Activated gamma-delta T cell treated with Interleukin-2 at 50 U/mL for 16 hours (primary cell): Measurements from ENCODE around the gene ALDH9A1.
A peak's percentile ranks its signal among the peaks of the same experiment; 100 is the strongest.
"Not testable (repeated sequence)": the region's sequence is repeated elsewhere in the genome, so short reads cannot be mapped to it uniquely, and the experiment has no call there.

Experiments
- DNase-seq: peaks from one replicate; pipeline ENCODE4 v3.0.0-alpha.2; 2020

ALDH9A1 gene

DNA sequence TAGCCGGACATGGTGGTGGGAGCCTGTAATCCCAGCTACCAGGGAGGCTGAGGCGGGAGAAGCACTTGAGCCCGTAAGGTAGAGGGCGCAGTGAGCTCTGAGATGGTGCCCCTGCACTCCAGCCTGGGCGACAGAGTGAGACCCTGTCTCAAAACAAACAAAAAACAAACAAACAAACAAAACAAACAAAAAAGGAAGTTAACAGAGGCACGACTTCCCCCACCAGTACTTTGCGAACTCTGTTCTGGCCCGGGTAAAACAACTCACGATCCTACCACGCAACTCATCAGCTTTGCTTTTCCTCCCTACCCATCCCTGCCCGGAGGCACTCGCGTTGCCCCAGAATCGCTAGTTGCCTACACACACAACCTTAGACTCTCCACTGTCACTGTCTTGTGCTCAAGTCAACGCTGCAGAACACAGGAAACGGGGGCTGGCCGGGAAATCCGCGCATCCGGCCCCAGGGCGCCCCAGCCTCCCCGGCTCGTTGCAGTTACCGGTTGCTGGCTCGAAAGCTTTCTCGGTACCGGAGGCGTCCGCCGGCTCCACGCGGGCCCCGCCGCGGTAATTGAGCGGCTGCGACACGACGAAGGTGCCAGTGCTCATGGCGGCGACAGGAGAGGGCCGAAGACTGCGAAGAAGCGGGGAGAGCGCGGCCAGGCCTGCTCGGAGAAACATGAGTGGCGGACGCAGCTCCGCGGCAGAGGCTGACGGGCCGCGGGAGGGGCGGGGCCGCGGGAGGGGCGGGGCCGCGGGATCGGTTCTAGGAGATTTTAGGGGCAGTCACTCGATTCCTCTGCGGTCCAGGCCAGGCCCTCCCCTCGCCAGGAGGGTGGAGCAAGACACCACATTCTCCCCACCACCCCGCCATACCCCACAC lies at the start of gene ALDH9A1:
Gene ALDH9A1 (minus strand): TSS at position 682 of the 880 bp plus-strand sequence. CDS start 4 bp downstream, at position 678.
- DNase-seq: peak; percentile 78

GRCh38 chr1:165747632-165748447 lies 49.5 kb upstream of the ALDH9A1 start:
- no peak for DNase-seq

GRCh38 chr1:165744913-165745312 lies 46.6 kb upstream of the ALDH9A1 start:
- not testable (repeated sequence) for DNase-seq

DNA sequence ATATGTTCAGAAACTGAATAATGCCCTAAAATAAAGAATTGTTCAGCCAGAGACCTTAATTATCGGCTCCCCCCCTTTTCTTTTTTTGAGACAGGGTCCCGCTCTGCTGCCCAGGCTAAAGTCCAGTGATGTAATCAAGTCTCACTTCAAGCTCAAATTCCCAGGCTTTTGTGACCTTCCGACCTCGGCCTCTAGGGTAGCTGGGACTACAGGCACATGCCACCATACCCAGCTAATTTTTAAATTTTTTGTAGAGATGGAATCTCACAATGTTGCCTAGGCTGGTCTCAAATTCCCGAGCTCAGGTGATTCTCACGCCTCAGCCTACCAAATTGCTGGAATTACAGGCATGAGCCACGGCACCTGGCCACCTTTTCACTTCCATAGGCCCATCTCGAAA lies 43.8 kb upstream of the ALDH9A1 start:
- DNase-seq: no peak

GRCh38 chr1:165738794-165739193 lies 40.4 kb upstream of the ALDH9A1 start:
- DNase-seq: no peak

DNA sequence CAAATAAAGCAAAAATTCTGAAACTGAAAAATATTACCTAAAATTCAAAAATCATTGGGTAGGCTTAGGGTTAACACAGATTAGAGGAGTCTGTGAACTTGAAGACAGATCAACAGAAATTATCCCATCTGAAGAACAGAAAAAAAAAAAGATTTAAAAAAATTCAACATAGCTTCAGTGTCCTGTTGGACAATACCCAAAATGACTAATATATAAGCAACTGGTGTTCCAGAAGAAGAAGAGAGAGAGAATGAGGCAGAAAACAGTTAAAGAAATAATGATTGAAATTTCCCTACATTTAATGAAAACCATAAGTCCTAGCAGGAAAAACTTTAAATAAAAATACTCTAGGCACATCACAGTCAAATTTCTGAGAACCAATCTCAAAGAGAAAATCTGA lies 38.8 kb upstream of the ALDH9A1 start:
- no peak for DNase-seq

DNA sequence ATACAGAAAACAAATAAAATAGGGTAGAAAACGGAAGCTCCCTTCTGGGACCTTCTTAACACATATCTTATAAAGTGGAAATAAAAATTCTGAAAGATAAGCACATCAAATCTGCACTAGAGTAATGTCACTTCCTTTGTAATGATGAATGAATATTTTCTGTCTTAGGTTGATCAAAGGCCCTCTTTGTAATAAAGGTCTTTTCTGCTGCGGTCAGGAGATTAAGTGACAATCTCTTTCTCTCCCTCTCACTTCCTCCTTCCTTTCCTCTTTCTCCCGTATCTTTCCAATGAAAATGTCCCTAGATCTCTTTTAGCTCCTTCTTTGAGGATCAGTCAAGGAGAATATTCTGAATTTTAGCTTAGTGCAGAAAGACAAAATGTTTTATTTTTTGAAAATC lies 36.5 kb upstream of the ALDH9A1 start:
- DNase-seq: no peak

DNA sequence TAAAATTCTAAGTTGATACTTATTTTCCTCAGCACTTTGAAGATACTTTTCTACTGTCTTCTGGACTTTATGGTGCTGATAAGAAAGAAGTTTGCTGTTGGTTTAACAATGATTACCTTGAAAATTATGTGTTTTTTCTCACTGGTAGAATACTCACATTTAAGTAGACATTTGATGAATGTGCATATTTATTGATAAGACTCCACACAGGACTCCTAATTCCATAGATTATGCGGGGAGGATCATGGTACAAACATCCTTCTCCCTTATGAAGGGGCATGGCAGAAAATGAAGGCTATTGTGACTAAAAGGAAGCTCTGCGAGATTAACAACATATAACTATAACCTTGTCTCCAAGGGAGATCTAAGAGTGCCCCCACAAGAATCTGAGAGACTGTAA lies 28.5 kb upstream of the ALDH9A1 start:
- DNase-seq: no peak

DNA sequence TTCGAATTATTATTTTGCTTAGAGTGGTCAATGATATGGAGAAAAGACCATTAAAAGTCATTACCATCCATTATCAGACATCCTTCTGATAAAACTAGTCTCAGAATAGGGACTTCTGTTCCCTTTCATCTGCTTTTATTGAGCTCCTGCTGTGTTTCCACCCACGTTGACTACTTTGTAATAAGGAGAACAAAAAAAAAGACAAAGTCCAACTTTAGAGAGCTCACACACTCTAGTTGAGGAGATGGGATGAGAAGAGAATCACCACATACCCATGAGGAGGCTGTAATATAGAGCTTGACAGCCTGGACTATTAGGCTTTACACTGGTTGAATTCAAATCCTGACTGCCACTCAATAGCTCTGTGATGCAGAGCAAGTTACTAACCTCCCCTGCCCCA lies 27.8 kb upstream of the ALDH9A1 start:
- no peak for DNase-seq

GRCh38 chr1:165717918-165718515 lies 19.7 kb upstream of the ALDH9A1 start:
- peak; percentile 6 for DNase-seq

GRCh38 chr1:165716265-165717051 lies 18.1 kb upstream of the ALDH9A1 start:
- DNase-seq: not testable (repeated sequence)

DNA sequence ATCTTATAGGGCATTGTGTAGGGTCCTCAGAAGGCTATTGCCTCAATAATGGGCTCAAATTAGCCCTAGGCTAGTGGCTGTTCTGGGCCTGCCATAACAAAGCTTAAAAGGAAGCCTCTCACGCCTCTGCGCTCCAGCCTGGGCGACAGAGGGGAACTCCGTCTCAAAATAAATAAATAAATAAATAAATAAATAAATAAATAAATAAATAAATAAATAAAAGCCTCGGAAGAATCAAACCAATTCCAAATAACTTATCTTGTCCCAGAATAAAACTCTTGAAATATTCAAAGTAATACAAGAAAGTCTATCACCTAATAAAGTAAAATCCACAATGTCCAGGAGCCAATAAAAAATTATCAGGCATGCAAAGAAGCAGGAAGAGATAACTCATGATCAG lies 14.4 kb upstream of the ALDH9A1 start:
- DNase-seq: no peak

- DNase-seq: no peak
Measured at GRCh38 chr1:165707984-165708706, 9.8 kb upstream of the ALDH9A1 start.

- no peak for DNase-seq
Measured at GRCh38 chr1:165703648-165704047, 5.3 kb upstream of the ALDH9A1 start.

DNA sequence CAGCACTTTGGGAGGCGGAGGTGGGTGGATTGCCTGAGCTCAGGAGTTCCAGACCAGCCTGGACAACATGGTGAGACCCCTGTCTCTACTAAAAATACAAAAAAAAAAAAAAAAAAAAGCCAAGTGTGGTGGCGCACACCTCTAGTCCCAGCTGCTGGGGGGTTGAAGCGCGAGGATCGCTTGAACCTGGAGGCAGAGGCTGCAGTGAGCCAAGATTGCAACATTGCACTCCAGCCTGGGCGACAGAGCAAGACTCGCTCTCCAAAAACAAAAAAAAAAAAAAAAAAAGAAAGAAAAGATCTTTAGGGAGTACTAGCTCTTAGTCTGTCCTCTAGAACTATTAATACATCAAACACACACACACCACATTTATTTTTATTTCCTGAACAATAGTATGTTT lies 3.6 kb upstream of the ALDH9A1 start:
- DNase-seq: not testable (repeated sequence)

DNA sequence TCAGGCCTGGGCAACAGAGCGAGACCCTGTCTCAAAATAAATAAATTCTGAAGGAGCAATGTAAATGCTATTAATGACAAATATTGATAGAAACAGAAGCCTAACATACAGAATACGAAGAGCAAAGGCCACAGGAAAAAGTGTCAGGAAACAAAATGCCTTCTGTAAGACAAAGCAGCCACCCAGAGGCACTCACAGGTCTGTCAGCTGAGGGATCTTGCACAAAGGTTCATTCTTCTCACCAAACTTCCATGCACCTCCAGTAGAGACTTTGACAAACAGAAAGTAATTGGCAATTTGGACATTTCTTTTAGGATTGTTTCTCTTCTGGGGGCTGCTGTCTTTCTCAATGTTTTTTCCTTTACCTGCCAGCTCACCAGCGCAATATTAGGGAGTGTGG lies 1.2 kb upstream of the ALDH9A1 start:
- DNase-seq: no peak

- no peak for DNase-seq
Measured at GRCh38 chr1:165698761-165699052, 345 bp upstream of the ALDH9A1 start.

- no peak for DNase-seq
Measured at GRCh38 chr1:165697491-165697880, 876 bp downstream of the ALDH9A1 start.

- no peak for DNase-seq
Measured at GRCh38 chr1:165696625-165697100, 1.7 kb downstream of the ALDH9A1 start.

GRCh38 chr1:165695031-165695430 lies 3.3 kb downstream of the ALDH9A1 start:
- DNase-seq: no peak

DNA sequence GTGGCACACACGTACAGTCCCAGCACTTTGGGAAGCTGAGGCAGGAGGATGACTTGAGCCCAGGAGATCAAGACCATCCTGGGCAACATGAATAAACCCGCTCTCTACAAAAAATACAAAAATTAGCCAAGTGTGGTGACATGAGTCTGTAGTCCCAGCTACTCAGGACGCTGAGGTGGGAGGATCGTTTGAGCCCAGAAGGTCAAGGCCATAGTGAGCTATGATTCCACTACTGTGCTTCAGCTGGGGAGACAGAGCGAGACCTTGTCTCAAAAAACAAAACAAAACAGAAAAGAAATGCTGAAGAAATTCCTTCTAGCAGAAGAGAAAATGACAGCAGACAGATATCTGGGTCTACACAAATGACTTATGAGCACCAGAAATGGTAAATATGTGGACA lies 10.3 kb downstream of the ALDH9A1 start:
- no peak for DNase-seq

- no peak for DNase-seq
Measured at GRCh38 chr1:165686971-165687433, 11.4 kb downstream of the ALDH9A1 start.
